ENCODE data around the gene SCLT1. TPM values are rescaled to one million over a fixed set of nuclear protein-coding genes. Genes with fewer than 3 reads are reported as not detected.

The SCLT1 gene
- polyA plus RNA-seq, 3 donors = 14.8 to 20.1 (median 17.9) TPM

DNA sequence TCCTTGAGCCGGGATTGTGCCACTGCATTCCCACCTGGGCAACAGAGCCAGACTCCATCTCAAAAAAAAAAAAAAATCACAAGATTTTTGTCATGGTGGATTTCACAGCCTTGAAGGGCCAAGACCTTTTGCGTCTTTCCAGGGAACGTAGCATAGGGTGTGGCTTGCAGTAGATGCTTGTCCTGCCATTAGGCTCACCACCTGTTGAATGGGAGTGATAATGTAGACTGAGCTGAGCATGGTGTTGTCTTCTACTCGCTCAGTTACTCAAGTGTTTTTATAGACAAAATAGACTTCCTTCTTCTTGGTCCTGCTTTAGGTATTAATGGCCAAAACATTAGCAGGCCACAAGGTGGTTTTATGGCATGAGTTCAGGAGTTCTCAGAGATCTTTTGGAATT lies 243.1 kb downstream of the SCLT1 start:
- H3K4me1 Mint-ChIP-seq = peaks cover 33% of the 10 kb centered on the region
- intact Hi-C loops (cut with micrococcal nuclease) = no loop called here
- H3K4me3 Mint-ChIP-seq = no peak overlapping the region
- Histone ChIP-seq H3K27ac (ENCODE audit: low read depth in 1 of 2, low read length in 2 of 2) (peak overlapping the region in 1 of 2 donors; percentile 9), H3K4me2 (replicated peaks; ENCODE audit: extremely low read depth, low read length, poor library complexity, severe bottlenecking) (no peak overlapping the region), H3K79me2 (ENCODE audit: insufficient read depth, low read length) (peaks cover 19% of the 10 kb centered on the region), H3K9ac (ENCODE audit: insufficient read depth, low read length, poor library complexity, severe bottlenecking) (no peak overlapping the region), H3K9me3 (replicated peaks in 1 of 2; ENCODE audit: control insufficient read depth in 1 of 2, insufficient read depth in 1 of 2, low read length in 2 of 2) (no peaks in the 10 kb centered on the region), H4K20me1 (ENCODE audit: insufficient read depth, low read length) (no peaks in the 10 kb centered on the region), H2AFZ (ENCODE audit: insufficient read depth, low read depth, low read length, poor library complexity, severe bottlenecking) (no peak overlapping the region), H3K4me1 (ENCODE audit: control insufficient read depth in 1 of 2, insufficient read depth in 2 of 2, low read length in 2 of 2) (peaks cover 19 to 22% of the 10 kb centered on the region in 2 donors), H3K36me3 (replicated peaks in 1 of 2; ENCODE audit: control insufficient read depth in 1 of 2, insufficient read depth in 2 of 2, low read length in 2 of 2) (peaks cover 61 to 93% of the 10 kb centered on the region in 2 donors), H3K4me3 (replicated peaks in 1 of 3; ENCODE audit: low read depth in 2 of 3, low read length in 3 of 3) (no peak overlapping the region), H3K27me3 (ENCODE audit: control insufficient read depth in 2 of 2, insufficient read depth in 2 of 2, low read length in 2 of 2) (no peaks in the 10 kb centered on the region)
- H3K27ac Mint-ChIP-seq = peak overlapping the region in 1 of 7 donors; percentile 19
- H3K27me3 Mint-ChIP-seq (ENCODE audit: low read depth in 3 of 3) = peaks cover 0 to 1% (median 0%) of the 10 kb centered on the region in 3 donors
- WGBS (ENCODE audit: insufficient coverage) = 85% methylated on average over 2 of the region's 4 CpGs
- peaks cover 75 to 86% of the 10 kb centered on the region in 2 donors for H3K36me3 Mint-ChIP-seq
- no peaks in the 10 kb centered on the region for H3K9me3 Mint-ChIP-seq
- DNase-seq = no peak
- no peak for TF ChIP-seq CTCF (IDR thresholded peaks at IDR 0.05)

DNA sequence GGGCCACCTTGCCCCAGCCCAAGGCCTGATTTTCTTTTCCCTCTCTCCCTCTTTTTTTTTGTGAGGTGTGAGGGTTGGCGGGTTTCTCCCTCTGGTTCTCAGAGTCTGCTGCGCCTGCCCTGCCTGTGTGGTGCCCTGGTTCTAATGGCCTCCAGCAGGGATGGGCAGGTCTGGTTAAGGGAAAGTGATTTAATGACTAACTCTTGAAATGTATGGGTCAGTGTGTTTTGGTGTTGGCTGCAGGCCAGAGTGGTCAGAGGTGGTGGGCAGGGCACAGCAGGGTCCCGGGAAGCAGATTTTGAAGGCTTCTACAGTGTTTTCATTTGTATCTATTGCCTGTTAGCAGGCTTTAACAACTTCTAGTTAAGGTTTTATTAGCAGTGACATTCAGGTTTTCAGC lies 244.9 kb downstream of the SCLT1 start:
- WGBS (ENCODE audit: insufficient coverage) = 93% methylated on average over 2 of the region's 3 CpGs
- Mint-ChIP-seq H3K4me1 (peaks cover 19% of the 10 kb centered on the region), H3K27ac (peak overlapping the region in 3 of 7 donors; percentile 43 to 88 (median 82)), H3K4me3 (no peak overlapping the region), H3K36me3 (peaks cover 81 to 91% of the 10 kb centered on the region in 2 donors), H3K27me3 (ENCODE audit: low read depth in 3 of 3) (peaks cover 0 to 1% (median 0%) of the 10 kb centered on the region in 3 donors), H3K9me3 (no peaks in the 10 kb centered on the region)
- H3K9ac ChIP-seq (ENCODE audit: insufficient read depth, low read length, poor library complexity, severe bottlenecking) = no peak overlapping the region
- intact Hi-C loops (cut with micrococcal nuclease) = no loop called here
- no peaks in the 10 kb centered on the region for H3K9me3 ChIP-seq (replicated peaks in 1 of 2; ENCODE audit: control insufficient read depth in 1 of 2, insufficient read depth in 1 of 2, low read length in 2 of 2)
- no peaks in the 10 kb centered on the region for H3K27me3 ChIP-seq (ENCODE audit: control insufficient read depth in 2 of 2, insufficient read depth in 2 of 2, low read length in 2 of 2)
- TF ChIP-seq CTCF (IDR thresholded peaks at IDR 0.05) = no peak
- peaks cover 29% of the 10 kb centered on the region for H3K79me2 ChIP-seq (ENCODE audit: insufficient read depth, low read length)
- DNase-seq = no peak
- H3K4me2 ChIP-seq (replicated peaks; ENCODE audit: extremely low read depth, low read length, poor library complexity, severe bottlenecking) = no peak overlapping the region
- H3K4me3 ChIP-seq (replicated peaks in 1 of 3; ENCODE audit: low read depth in 2 of 3, low read length in 3 of 3) = no peak overlapping the region
- peaks cover 14 to 15% of the 10 kb centered on the region in 2 donors for H3K4me1 ChIP-seq (ENCODE audit: control insufficient read depth in 1 of 2, insufficient read depth in 2 of 2, low read length in 2 of 2)
- H2AFZ ChIP-seq (ENCODE audit: insufficient read depth, low read depth, low read length, poor library complexity, severe bottlenecking) = no peak overlapping the region
- H3K36me3 ChIP-seq (replicated peaks in 1 of 2; ENCODE audit: control insufficient read depth in 1 of 2, insufficient read depth in 2 of 2, low read length in 2 of 2) = peaks cover 61 to 95% of the 10 kb centered on the region in 2 donors
- peak overlapping the region in 1 of 2 donors; percentile 54 for H3K27ac ChIP-seq (ENCODE audit: low read depth in 1 of 2, low read length in 2 of 2)
- H4K20me1 ChIP-seq (ENCODE audit: insufficient read depth, low read length) = no peaks in the 10 kb centered on the region
